ENCODE results near the gene SFXN5.

The SFXN5 gene

DNA sequence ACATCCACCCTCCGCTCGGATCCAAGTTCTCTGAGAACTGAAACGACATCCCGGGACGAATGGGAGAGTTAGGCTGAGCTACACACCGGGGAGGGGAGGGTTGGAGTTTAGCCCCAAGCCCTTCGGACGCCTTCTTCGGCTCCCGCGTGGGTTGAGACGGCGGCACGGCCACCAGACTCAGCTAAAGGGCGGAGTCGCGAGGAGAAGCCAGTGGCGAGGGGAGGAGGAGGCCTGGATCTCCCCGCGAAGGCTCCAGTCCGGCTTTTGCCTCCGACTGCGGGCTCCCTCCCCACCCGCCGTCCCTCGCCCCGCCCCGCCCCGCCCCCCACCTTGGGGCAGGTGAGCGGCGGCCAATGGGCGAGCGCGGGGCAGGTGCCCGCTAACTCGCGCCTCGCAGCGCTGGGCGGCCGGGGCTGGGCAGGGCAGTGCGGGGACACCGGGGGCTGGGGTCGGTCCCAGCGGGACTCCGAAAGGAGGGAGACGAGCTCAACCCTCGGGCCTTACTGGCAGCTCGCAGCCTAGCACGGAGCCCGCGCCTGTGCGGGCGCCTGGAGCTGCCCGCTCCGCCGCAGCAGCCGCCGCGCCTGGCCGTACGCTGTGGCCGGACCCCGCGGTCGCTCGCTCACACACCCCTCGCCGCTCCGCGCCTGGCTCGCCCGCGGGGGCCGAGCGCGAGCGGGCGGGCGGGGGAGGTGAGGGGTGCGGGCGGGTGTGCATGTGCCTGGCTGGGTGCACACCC lies 154.2 kb downstream of the SFXN5 start, which contains the start of gene EMX1:
TSS of gene EMX1 (plus strand) at position 382 of the 739 bp plus-strand sequence. CDS start at position 716, 334 bp downstream.
- no peaks in the 10 kb centered on the region for H3K4me1 ChIP-seq (ENCODE audit: insufficient read depth, poor library complexity, severe bottlenecking)
- no peaks in the 10 kb centered on the region for H3K36me3 ChIP-seq (ENCODE audit: low read depth)
- DNase-seq (ENCODE audit: low spot score) (peak; percentile 66), ATAC-seq (ENCODE audit: low read depth) (peak; percentile 62)
- H3K27me3 ChIP-seq (ENCODE audit: insufficient read depth, poor library complexity, severe bottlenecking) = peaks cover 98% of the 10 kb centered on the region
- TF ChIP-seq, protein P1, sequence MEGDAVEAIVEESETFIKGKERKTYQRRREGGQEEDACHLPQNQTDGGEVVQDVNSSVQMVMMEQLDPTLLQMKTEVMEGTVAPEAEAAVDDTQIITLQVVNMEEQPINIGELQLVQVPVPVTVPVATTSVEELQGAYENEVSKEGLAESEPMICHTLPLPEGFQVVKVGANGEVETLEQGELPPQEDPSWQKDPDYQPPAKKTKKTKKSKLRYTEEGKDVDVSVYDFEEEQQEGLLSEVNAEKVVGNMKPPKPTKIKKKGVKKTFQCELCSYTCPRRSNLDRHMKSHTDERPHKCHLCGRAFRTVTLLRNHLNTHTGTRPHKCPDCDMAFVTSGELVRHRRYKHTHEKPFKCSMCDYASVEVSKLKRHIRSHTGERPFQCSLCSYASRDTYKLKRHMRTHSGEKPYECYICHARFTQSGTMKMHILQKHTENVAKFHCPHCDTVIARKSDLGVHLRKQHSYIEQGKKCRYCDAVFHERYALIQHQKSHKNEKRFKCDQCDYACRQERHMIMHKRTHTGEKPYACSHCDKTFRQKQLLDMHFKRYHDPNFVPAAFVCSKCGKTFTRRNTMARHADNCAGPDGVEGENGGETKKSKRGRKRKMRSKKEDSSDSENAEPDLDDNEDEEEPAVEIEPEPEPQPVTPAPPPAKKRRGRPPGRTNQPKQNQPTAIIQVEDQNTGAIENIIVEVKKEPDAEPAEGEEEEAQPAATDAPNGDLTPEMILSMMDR (IDR thresholded peaks at IDR 0.05; ENCODE audit: poor library complexity, severe bottlenecking) = no peak
- H3K27ac ChIP-seq (ENCODE audit: poor library complexity, severe bottlenecking) = no peak within 1 kb of the TSS
- H3K4me3 ChIP-seq (ENCODE audit: severe bottlenecking) = peak within 1 kb of the TSS; percentile 7
- H3K9me3 ChIP-seq (ENCODE audit: severe bottlenecking) = no peaks in the 10 kb centered on the region

DNA sequence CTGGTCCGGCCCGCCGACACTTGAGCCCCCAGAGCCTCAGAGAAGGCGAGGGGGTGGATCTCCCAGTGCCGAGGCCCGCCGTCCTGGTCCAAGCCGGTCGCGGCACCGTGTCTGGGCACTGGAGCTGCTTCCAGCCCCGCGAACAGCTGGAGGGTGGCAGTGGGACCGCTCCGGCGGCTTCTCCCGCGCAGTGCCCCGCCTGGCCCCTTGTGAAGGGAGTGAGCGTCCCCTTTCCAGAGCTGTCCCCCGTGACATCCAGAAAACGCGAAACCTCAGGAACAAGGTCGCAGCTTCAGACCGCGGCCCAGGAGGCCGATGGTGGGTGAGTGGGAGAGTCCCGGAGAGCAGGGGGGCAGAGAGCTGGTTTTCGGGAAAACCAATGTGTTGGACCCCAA lies 154.8 kb downstream of the SFXN5 start:
- TF ChIP-seq, protein P1 (IDR thresholded peaks at IDR 0.05; ENCODE audit: poor library complexity, severe bottlenecking) = no peak
- Histone ChIP-seq H3K27me3 (ENCODE audit: insufficient read depth, poor library complexity, severe bottlenecking) (peaks cover 98% of the 10 kb centered on the region), H3K36me3 (ENCODE audit: low read depth) (no peaks in the 10 kb centered on the region), H3K9me3 (ENCODE audit: severe bottlenecking) (no peaks in the 10 kb centered on the region), H3K4me1 (ENCODE audit: insufficient read depth, poor library complexity, severe bottlenecking) (no peaks in the 10 kb centered on the region), H3K4me3 (ENCODE audit: severe bottlenecking) (peak overlapping the region; percentile 7), H3K27ac (ENCODE audit: poor library complexity, severe bottlenecking) (no peak overlapping the region)
- DNase-seq (ENCODE audit: low spot score) = peak; percentile 62
- ATAC-seq (ENCODE audit: low read depth) = no peak

DNA sequence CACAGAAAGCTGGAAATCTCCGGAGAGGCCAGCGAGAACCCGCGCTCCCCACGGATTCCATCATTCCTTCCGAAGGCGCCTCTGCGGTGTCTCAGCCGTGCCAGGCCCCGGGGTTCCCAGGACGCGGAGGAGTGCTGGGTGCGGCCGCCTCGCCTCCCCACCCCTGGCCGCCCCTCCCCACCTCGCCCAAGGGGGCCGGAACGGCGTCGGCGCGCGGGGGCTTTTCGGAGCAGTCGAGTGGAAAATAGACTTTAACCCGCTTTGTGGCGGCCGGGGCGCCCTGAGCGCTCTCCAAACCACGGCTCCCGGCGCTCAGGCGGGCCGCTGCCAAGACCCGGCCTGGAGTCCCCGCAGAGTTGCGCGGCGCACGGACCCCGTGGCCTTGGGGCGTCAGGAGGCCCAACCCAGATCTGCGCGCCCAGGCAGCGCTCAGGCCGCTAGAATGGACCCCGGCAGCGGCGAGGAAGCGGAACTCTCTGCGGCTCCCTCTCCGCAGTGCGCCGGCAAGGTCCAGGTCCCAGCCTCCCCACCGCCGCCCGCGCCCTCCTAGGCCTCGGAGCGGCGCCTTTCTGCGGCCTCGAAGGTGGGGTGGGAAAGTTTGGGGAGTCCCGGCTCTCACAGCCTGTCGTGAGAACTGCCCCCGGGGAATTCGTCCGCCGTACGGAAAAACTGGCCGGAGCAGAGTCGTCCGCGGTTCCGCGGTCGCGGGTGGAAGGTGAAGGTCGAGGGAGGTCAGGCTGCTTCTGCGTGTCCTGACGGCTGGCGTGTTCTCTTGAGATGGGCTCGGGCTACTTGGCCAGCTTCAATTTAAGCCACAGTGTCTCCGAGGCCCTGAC lies 155.4 kb downstream of the SFXN5 start:
- peaks cover 97% of the 10 kb centered on the region for H3K27me3 ChIP-seq (ENCODE audit: insufficient read depth, poor library complexity, severe bottlenecking)

DNA sequence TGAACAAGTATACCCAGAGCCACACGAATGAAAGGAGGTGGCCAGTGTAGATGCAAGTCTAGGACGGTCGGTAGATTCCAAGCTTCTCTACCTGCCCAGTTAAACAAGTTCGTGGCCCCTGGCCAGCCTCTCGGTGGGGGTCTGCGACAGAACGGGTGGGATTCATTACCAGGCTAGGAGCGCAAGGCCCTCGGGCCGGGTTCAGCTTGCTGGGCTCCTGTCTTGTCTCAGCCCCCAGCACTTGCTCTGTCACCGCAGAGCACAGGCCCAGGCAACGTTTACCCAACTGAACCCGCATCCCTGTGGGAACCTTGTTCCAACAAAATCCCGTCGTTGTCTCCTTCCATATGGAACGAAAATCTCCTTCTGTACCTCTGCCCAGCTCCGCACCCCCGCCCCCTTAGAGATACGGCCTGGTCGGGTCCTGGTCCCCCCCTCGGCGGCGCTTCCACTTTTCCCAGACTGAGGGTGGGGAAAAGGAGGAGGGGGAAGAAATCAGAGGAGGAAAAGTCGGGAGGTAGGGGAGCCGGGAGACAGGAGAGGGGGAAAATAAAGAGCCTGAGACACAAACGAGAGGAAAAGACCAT lies 156.1 kb downstream of the SFXN5 start:
- Histone ChIP-seq H3K27me3 (ENCODE audit: insufficient read depth, poor library complexity, severe bottlenecking) (peaks cover 97% of the 10 kb centered on the region), H3K4me1 (ENCODE audit: insufficient read depth, poor library complexity, severe bottlenecking) (no peaks in the 10 kb centered on the region), H3K9me3 (ENCODE audit: severe bottlenecking) (no peaks in the 10 kb centered on the region), H3K36me3 (ENCODE audit: low read depth) (no peaks in the 10 kb centered on the region), H3K4me3 (ENCODE audit: severe bottlenecking) (no peak overlapping the region), H3K27ac (ENCODE audit: poor library complexity, severe bottlenecking) (no peak overlapping the region)
- DNase-seq (ENCODE audit: low spot score) (no peak), ATAC-seq (ENCODE audit: low read depth) (no peak)
- TF ChIP-seq, protein P1 (IDR thresholded peaks at IDR 0.05; ENCODE audit: poor library complexity, severe bottlenecking) = no peak

More for the DNA sequence above, 155.4 kb downstream of the SFXN5 start:
- H3K4me3 ChIP-seq (ENCODE audit: severe bottlenecking) = peak overlapping the region; percentile 5
- DNase-seq (ENCODE audit: low spot score) = no peak
- no peaks in the 10 kb centered on the region for H3K4me1 ChIP-seq (ENCODE audit: insufficient read depth, poor library complexity, severe bottlenecking)
- H3K36me3 ChIP-seq (ENCODE audit: low read depth) = no peaks in the 10 kb centered on the region
- ATAC-seq (ENCODE audit: low read depth) = peak; percentile 55
- TF ChIP-seq, protein P1 (IDR thresholded peaks at IDR 0.05; ENCODE audit: poor library complexity, severe bottlenecking) = no peak
- H3K27ac ChIP-seq (ENCODE audit: poor library complexity, severe bottlenecking) = no peak overlapping the region
- H3K9me3 ChIP-seq (ENCODE audit: severe bottlenecking) = no peaks in the 10 kb centered on the region
